HG03095 (cell line): ENCODE data around the gene ABHD15.

Experiments used
- ATAC-seq: cut with Tn5 transposase; IDR thresholded peaks from one replicate; pipeline ENCODE4 v1.9.1; 2021; ENCODE audit warnings: moderate library complexity; ENCODE audit not compliant: unreplicated experiment

ABHD15 gene

GRCh38 chr17:29566473-29567303 is at the start of gene ABHD15:
Gene ABHD15, minus strand, starts transcription at chr17:29567037. Its CDS starts 71 bp downstream, at chr17:29566966.
- no peak for ATAC-seq

- ATAC-seq: no peak
These were observed 48.9 kb upstream of the ABHD15 start for GRCh38 chr17:29615492-29616299.

- no peak for ATAC-seq
These were observed 48.2 kb upstream of the ABHD15 start for GRCh38 chr17:29615048-29615385.

- no peak for ATAC-seq
These were observed 47.7 kb upstream of the ABHD15 start for GRCh38 chr17:29614349-29615047.

- ATAC-seq: no peak
These were observed 47.0 kb upstream of the ABHD15 start for GRCh38 chr17:29613856-29614255.

GRCh38 chr17:29613352-29613837 is 46.6 kb upstream of the ABHD15 start:
- no peak for ATAC-seq

- ATAC-seq: no peak
These were observed 45.8 kb upstream of the ABHD15 start for GRCh38 chr17:29612404-29613280.

- no peak for ATAC-seq
These were observed 45.2 kb upstream of the ABHD15 start for GRCh38 chr17:29612094-29612403.

GRCh38 chr17:29611351-29612093 is 44.7 kb upstream of the ABHD15 start:
- no peak for ATAC-seq

- ATAC-seq: no peak
These were observed 43.6 kb upstream of the ABHD15 start for GRCh38 chr17:29610395-29610794.

GRCh38 chr17:29608986-29609385 is 42.1 kb upstream of the ABHD15 start:
- no peak for ATAC-seq

- ATAC-seq: no peak
These were observed 40.8 kb upstream of the ABHD15 start for GRCh38 chr17:29607557-29608195.

GRCh38 chr17:29603109-29603674 is 36.4 kb upstream of the ABHD15 start:
- ATAC-seq: no peak

- no peak for ATAC-seq
These were observed 30.7 kb upstream of the ABHD15 start for GRCh38 chr17:29597361-29598172.

- no peak for ATAC-seq
These were observed 30.0 kb upstream of the ABHD15 start for GRCh38 chr17:29596811-29597210.

- no peak for ATAC-seq
These were observed 29.3 kb upstream of the ABHD15 start for GRCh38 chr17:29595943-29596774.
